ENCODE results near the gene NFIA.

The NFIA gene

DNA sequence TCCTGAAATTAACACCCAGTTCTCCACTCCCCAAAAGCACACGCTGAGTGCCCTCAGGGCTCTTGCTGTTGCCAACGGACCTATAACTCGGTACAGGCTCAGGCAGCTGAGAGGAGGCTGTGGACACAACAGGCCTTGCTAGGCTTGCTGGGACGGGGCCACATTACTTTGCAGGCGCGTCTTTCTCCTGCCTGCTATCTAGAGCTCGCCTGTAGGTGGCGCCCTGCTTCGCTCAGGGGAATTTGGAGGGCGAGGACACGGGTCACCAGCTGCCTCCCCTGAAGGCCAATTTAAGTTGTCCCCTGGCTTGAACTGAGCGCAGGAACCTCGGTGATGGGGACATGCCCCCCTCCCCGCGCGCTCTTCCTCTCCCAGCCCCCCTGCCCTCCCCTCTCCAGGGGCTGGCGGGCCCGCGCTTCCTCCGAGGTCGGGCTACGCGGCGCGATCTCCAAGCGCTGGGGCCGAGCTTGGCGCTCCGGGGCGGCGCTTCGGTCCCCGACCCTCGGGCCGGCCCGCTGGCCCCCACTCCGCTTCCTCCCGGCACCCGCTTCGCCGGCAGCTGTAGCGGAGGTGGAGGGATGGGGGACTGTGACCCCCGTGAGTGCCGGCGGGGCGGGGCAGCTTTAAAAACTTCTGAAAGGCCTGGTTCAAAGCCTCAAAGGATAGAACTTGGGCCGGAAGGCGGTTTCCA, 32.4 kb upstream of the NFIA start (continued):
- TF ChIP-seq PRDM10 (tag by site-specific recombination; IDR thresholded peaks at IDR 0.05), result peak; percentile 84
- TF ChIP-seq ZNF404 (tag by site-specific recombination; IDR thresholded peaks at IDR 0.05), result no peak
- TF ChIP-seq ZNF514 (tag by site-specific recombination; IDR thresholded peaks at IDR 0.05), result no peak
- no peak for TF ChIP-seq ZNF19 (tag by site-specific recombination; IDR thresholded peaks at IDR 0.05; ENCODE audit: low read depth)
- TF ChIP-seq ZNF416 (tag by site-specific recombination; IDR thresholded peaks at IDR 0.05), result no peak
- TF ChIP-seq ZNF548 (tag by site-specific recombination; IDR thresholded peaks at IDR 0.05), result no peak
- TF ChIP-seq ZNF112 (tag by site-specific recombination; IDR thresholded peaks at IDR 0.05), result no peak
- TF ChIP-seq IKZF3 (tag by site-specific recombination; IDR thresholded peaks at IDR 0.05), result no peak
- no peak for TF ChIP-seq ZSCAN16 (tag by site-specific recombination; IDR thresholded peaks at IDR 0.05)
- peak; percentile 80 for TF ChIP-seq ZNF341 (tag by site-specific recombination; IDR thresholded peaks at IDR 0.05; ENCODE audit: low read depth)
- TF ChIP-seq ZNF157 (tag by site-specific recombination; IDR thresholded peaks at IDR 0.05), result no peak
- no peak for TF ChIP-seq ZNF785 (tag by site-specific recombination; IDR thresholded peaks at IDR 0.05)
- TF ChIP-seq ZEB2 (tag by site-specific recombination; IDR thresholded peaks at IDR 0.05), result peak; percentile 92; the same call in 1 of the 2 replicates
- no peak for TF ChIP-seq ZNF133 (tag by site-specific recombination; IDR thresholded peaks at IDR 0.05)
- no peak for TF ChIP-seq ZNF585B (tag by site-specific recombination; IDR thresholded peaks at IDR 0.05)
- TF ChIP-seq ZNF558 (tag by site-specific recombination; IDR thresholded peaks at IDR 0.05), result peak; percentile 41; the same call in 1 of the 2 replicates
- peak; percentile 46 for TF ChIP-seq SP3 (tag by site-specific recombination; IDR thresholded peaks at IDR 0.05)
- 0 out of 2 replicates have a peak, but pooled peaks have one; percentile 47 for TF ChIP-seq KLF8 (tag by site-specific recombination; IDR thresholded peaks at IDR 0.05)
- peak; percentile 61 for TF ChIP-seq ZIC2 (tag by site-specific recombination; IDR thresholded peaks at IDR 0.05)
- TF ChIP-seq, protein P1, sequence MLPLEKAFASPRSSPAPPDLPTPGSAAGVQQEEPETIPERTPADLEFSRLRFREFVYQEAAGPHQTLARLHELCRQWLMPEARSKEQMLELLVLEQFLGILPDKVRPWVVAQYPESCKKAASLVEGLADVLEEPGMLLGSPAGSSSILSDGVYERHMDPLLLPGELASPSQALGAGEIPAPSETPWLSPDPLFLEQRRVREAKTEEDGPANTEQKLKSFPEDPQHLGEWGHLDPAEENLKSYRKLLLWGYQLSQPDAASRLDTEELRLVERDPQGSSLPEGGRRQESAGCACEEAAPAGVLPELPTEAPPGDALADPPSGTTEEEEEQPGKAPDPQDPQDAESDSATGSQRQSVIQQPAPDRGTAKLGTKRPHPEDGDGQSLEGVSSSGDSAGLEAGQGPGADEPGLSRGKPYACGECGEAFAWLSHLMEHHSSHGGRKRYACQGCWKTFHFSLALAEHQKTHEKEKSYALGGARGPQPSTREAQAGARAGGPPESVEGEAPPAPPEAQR (tag by site-specific recombination; IDR thresholded peaks at IDR 0.05), result no peak
- TF ChIP-seq, protein P2, sequence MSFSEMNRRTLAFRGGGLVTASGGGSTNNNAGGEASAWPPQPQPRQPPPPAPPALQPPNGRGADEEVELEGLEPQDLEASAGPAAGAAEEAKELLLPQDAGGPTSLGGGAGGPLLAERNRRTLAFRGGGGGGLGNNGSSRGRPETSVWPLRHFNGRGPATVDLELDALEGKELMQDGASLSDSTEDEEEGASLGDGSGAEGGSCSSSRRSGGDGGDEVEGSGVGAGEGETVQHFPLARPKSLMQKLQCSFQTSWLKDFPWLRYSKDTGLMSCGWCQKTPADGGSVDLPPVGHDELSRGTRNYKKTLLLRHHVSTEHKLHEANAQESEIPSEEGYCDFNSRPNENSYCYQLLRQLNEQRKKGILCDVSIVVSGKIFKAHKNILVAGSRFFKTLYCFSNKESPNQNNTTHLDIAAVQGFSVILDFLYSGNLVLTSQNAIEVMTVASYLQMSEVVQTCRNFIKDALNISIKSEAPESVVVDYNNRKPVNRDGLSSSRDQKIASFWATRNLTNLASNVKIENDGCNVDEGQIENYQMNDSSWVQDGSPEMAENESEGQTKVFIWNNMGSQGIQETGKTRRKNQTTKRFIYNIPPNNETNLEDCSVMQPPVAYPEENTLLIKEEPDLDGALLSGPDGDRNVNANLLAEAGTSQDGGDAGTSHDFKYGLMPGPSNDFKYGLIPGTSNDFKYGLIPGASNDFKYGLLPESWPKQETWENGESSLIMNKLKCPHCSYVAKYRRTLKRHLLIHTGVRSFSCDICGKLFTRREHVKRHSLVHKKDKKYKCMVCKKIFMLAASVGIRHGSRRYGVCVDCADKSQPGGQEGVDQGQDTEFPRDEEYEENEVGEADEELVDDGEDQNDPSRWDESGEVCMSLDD (tag by site-specific recombination; IDR thresholded peaks at IDR 0.05), result peak; percentile 67; the same call in 1 of the 2 replicates
- no peak for TF ChIP-seq ZNF600 (tag by site-specific recombination; IDR thresholded peaks at IDR 0.05)
- TF ChIP-seq ZNF202 (tag by site-specific recombination; IDR thresholded peaks at IDR 0.05; ENCODE audit: borderline replicate concordance), result no peak
- TF ChIP-seq ZNF398 (tag by site-specific recombination; IDR thresholded peaks at IDR 0.05), result peak; percentile 87
- TF ChIP-seq ZNF132 (tag by site-specific recombination; IDR thresholded peaks at IDR 0.05; ENCODE audit: borderline replicate concordance), result no peak
- TF ChIP-seq ZFP3 (tag by site-specific recombination; IDR thresholded peaks at IDR 0.05; ENCODE audit: low read depth), result no peak
- no peak for TF ChIP-seq ZNF280D (tag by site-specific recombination; IDR thresholded peaks at IDR 0.05)
- no peak for TF ChIP-seq KLF1 (tag by site-specific recombination; IDR thresholded peaks at IDR 0.05)
- no peak for TF ChIP-seq ZNF311 (tag by site-specific recombination; IDR thresholded peaks at IDR 0.05; ENCODE audit: borderline replicate concordance)

Data from HEK293 (cell line).